ENCODE data around the gene WDFY1. TPM values are rescaled to one million over a fixed set of nuclear protein-coding genes. Genes with fewer than 3 reads are reported as not detected.

WDFY1 gene
- total and polyA plus RNA-seq, 2 experiments from 2014 or later, result 54.5 to 127 TPM

- H3K4me3 ChIP-seq, result no peak overlapping the region
- H3K79me2 ChIP-seq (replicated peaks; ENCODE audit: insufficient read depth), result peaks cover 97% of the 10 kb centered on the region
- H3F3A ChIP-seq (replicated peaks; ENCODE audit: low read depth), result no peaks in the 10 kb centered on the region
- ATAC-seq, result no peak
- no peaks in the 10 kb centered on the region for H3K27me3 ChIP-seq (ENCODE audit: insufficient read depth)
- Mint-ChIP-seq H3K27ac (peak overlapping the region; percentile 74), H3K9me3 (no peaks in the 10 kb centered on the region; the same call in 2 of the 3 replicates), H3K4me1 (peaks cover 65% of the 10 kb centered on the region), H3K27me3 (ENCODE audit: insufficient read depth, low read depth, poor library complexity) (peaks cover 8% of the 10 kb centered on the region), H3K36me3 (ENCODE audit: low read depth) (peaks cover 7% of the 10 kb centered on the region; the same call in 2 of the 3 replicates), H3K4me3 (no peak overlapping the region)
- no peak overlapping the region for H3K4me2 ChIP-seq
- H3K9me2 ChIP-seq (ENCODE audit: insufficient read depth), result no peaks in the 10 kb centered on the region
- DNase-seq (ENCODE audit: low spot score), result no peak
- H3K27ac ChIP-seq (ENCODE audit: low read depth), result peak overlapping the region; percentile 17; the same call in 1 of the 2 replicates
- H3K36me3 ChIP-seq (ENCODE audit: insufficient read depth), result no peaks in the 10 kb centered on the region
- H4K20me1 ChIP-seq (replicated peaks; ENCODE audit: insufficient read depth), result peaks cover 7% of the 10 kb centered on the region; the same call in 1 of the 2 replicates
- peaks cover 65% of the 10 kb centered on the region for H3K4me1 ChIP-seq (ENCODE audit: insufficient read depth)
- H2AFZ ChIP-seq, result no peak overlapping the region
- TF ChIP-seq JUNB (IDR thresholded peaks at IDR 0.05; ENCODE audit: unreplicated experiment) (no peak), ZNF462 (CRISPR knock-in tag; IDR thresholded peaks at IDR 0.05) (no peak), NANOG (IDR thresholded peaks at IDR 0.05; ENCODE audit: borderline replicate concordance) (no peak)
Measured at GRCh38 chr2:223932816-223933800, 12.0 kb downstream of the WDFY1 start.

Data from GM23338 (cell line).